WERI-Rb-1 (cell line): Measurements from ENCODE around the gene PTCD2.

Experiments used
- DNase-seq: peaks from one replicate; pipeline ENCODE4 v3.0.0-alpha.2; 2020
- H3K27ac ChIP-seq: fragments of 250-450 bp; sonication (Bioruptor Pico); 2 replicates; pipeline ENCODE4 v1.5.1; 2020; ENCODE audit warnings: mild to moderate bottlenecking, moderate library complexity
- H3K27me3 ChIP-seq: fragments of 250-450 bp; sonication (Bioruptor Pico); 2 replicates; pipeline ENCODE4 v1.5.1; 2021; ENCODE audit warnings: mild to moderate bottlenecking, low read depth, moderate library complexity; ENCODE audit not compliant: insufficient read depth, severe bottlenecking
- H3K36me3 ChIP-seq: fragments of 250-450 bp; sonication (Bioruptor Pico); 2 replicates; pipeline ENCODE4 v1.5.1; 2020; ENCODE audit warnings: mild to moderate bottlenecking, moderate library complexity
- H3K4me3 ChIP-seq: 2 replicates; pipeline ENCODE4 v1.5.1; 2011; ENCODE audit warnings: low read depth, mild to moderate bottlenecking, control low read depth, low read length
- H3K9me3 ChIP-seq: fragments of 250-450 bp; sonication (Bioruptor Pico); 2 replicates; pipeline ENCODE4 v1.5.1; 2021; ENCODE audit warnings: mild to moderate bottlenecking, moderate library complexity; ENCODE audit not compliant: severe bottlenecking
- CTCF ChIP-seq: IDR thresholded peaks from 2 replicates; pipeline ENCODE4 v1.5.1; 2011; ENCODE audit warnings: low read depth, mild to moderate bottlenecking, control low read depth, inconsistent platforms, low read length

Gene PTCD2

DNA sequence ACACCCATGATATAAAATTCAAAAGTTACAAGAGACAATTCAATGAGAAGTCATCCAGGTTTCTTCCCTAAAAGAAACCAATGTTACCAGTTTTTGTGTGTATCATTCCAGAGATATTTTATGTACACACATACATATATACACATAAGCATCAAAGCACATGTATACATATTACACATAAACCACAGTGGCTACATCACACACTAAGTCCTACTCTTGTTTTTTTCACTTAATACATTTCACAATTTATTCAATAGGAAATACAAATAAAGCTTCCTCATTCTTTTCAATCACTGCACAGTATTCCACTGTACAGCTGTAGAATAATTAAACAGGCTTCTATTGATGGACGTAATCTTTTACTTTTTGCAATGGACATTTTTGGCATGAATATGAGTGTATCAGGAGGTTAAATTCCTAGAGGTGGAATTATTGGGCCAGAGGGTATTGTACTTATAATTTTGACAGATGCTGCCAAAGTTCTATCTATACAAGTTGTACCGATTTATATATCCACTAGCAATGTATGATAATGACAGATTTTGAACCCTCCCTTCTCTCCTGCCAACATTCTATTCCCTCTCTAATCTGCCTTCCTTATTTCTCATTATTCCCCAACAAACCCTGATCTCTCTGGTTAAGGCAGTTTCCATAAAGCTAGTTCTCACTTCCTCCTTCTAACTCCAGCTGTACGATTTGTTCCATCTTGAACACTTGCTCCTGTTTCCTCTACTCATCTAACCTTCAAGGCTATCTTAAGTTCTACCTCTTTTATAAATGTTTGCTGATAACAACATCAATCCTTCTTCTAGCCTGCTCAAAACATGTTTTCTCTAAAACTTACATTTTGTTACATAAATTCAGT is 35.4 kb upstream of the PTCD2 start:
- DNase-seq: no peak
- Histone ChIP-seq H3K27me3 (no peaks in the 10 kb centered on the region), H3K9me3 (no peaks in the 10 kb centered on the region), H3K4me3 (no peak overlapping the region), H3K27ac (no peak overlapping the region), H3K36me3 (peaks cover 8% of the 10 kb centered on the region)
- no peak for TF ChIP-seq CTCF

DNA sequence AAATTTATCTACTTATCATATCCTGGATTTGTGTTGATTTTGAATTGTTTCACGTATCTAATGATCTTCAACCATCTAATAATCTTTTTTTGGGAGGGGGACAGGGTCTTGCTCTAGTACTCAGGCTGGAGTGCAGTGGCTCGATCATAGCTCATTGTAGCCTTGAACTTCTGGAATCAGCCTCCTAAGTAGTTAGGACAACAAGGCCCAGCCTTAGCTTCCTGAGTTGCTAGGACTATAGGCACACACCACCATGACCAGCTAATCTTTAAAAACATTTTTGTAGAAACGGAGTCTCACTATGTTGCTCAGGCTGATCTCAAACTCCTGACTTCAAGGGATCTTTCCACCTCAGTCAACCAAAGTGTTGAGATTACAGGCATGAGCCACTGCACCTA is 34.8 kb upstream of the PTCD2 start:
- Histone ChIP-seq H3K27me3 (no peaks in the 10 kb centered on the region), H3K27ac (no peak overlapping the region), H3K36me3 (peaks cover 8% of the 10 kb centered on the region), H3K9me3 (no peaks in the 10 kb centered on the region), H3K4me3 (no peak overlapping the region)
- no peak for TF ChIP-seq CTCF
- DNase-seq: no peak

DNA sequence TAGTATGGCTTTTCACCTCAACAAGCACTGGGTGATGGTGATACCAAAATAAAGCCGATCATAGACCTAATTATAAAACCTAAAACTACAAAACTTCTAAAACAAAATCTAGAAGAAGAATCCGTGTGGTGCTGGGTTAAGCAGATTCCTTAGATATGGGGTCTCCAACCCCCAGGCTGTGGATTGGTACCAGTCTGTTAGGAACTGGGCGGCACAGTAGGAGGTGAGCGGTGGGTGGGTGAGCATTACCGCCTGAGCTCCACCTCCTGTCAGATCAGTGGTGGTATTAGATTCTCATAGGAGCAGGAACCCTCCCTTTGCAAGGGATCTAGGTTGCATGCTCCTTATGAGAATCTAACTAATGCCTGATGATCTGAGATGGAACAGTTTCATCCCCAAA is 33.4 kb upstream of the PTCD2 start:
- H3K36me3 ChIP-seq: peaks cover 8% of the 10 kb centered on the region
- DNase-seq: no peak
- no peak overlapping the region for H3K27ac ChIP-seq
- no peak for TF ChIP-seq CTCF
- no peak overlapping the region for H3K4me3 ChIP-seq
- no peaks in the 10 kb centered on the region for H3K27me3 ChIP-seq
- H3K9me3 ChIP-seq: no peaks in the 10 kb centered on the region

DNA sequence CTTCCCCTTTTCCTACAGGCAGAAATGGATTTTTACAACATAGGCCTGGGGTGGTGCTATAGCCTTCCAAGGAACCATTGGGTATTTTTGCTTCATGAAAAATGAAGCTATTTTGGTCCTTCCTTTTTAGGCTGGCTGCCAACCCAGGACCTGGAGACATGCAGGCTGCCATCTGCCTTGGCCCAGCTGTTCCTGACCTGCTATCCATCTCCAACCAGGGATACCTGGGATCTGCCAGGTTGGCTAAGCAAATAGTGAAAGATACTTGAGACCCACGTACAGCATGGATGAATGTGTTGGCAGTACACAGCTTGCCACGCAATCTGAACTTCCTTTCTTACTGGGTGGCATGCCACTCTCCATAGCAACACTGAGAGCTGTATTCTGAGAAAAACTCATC is 31.2 kb upstream of the PTCD2 start:
- no peak for DNase-seq
- H3K4me3 ChIP-seq: no peak overlapping the region
- no peak for TF ChIP-seq CTCF
- peaks cover 19% of the 10 kb centered on the region for H3K36me3 ChIP-seq
- H3K27ac ChIP-seq: no peak overlapping the region
- H3K9me3 ChIP-seq: no peaks in the 10 kb centered on the region
- H3K27me3 ChIP-seq: no peaks in the 10 kb centered on the region

DNA sequence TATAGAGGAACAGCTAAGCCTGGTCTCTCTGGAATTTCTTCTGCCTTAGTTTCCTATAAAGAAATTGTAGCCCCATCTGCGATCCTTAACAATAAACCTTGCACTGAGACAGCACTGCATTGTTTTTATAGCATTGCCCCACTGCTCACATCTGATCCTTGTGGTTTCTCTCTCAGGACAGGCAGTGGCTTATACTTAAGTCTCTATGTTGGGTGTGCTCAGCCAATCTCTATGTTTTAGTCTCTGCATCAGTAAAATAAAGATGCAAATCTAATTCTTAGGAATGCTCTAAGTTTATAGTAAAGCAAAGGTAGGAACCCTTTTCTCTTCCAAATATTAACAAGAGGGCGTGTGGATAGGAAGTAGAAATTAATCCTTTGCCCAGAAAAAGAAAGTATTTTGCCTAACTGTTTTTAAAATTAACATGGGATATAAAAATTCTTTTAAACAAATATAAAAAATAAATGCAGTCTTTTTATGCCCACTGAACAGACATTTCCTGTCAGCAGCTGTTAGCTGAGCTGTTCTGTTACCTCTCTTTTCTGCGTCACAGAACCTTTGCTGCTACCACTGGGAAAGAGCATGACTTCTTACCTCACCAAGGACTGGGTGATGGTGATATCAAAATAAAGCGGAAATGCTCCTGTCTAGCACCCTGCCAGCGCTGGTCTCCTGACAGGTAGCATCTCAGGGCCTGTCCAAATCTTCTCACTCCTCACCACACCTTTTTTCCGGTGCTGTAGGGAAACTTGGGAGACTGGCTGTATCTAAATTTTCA is 29.6 kb upstream of the PTCD2 start:
- Histone ChIP-seq H3K4me3 (no peak overlapping the region), H3K27ac (no peak overlapping the region), H3K36me3 (peaks cover 19% of the 10 kb centered on the region), H3K9me3 (no peaks in the 10 kb centered on the region), H3K27me3 (no peaks in the 10 kb centered on the region)
- no peak for DNase-seq
- no peak for TF ChIP-seq CTCF
